ENCODE measurements around the gene EPHB6. TPM values are rescaled to one million over a fixed set of nuclear protein-coding genes. Genes with fewer than 3 reads are reported as not detected.

EPHB6 gene
- total RNA-seq, 4 donors from 2014 or later: 158 to 346 (median 221) TPM

DNA sequence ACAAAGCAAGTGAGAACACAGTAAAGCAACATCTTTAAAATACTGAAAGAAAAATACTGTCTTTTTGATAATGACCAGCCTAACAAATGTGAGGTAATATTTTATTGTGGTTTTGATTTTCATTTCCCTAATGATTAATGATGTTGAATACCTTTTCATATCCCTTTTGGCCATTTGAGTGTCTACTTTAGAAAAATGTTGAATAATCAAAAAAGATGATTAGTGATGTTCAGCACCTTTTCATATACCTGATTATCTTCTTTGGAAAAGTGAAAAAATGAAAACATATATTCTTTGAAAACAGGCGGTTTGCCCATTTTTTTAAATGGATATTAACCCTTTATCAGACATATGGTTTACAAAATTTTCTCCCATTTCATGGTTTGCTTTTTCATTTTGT, 32.2 kb upstream of the EPHB6 start:
- TF ChIP-seq, protein P1, sequence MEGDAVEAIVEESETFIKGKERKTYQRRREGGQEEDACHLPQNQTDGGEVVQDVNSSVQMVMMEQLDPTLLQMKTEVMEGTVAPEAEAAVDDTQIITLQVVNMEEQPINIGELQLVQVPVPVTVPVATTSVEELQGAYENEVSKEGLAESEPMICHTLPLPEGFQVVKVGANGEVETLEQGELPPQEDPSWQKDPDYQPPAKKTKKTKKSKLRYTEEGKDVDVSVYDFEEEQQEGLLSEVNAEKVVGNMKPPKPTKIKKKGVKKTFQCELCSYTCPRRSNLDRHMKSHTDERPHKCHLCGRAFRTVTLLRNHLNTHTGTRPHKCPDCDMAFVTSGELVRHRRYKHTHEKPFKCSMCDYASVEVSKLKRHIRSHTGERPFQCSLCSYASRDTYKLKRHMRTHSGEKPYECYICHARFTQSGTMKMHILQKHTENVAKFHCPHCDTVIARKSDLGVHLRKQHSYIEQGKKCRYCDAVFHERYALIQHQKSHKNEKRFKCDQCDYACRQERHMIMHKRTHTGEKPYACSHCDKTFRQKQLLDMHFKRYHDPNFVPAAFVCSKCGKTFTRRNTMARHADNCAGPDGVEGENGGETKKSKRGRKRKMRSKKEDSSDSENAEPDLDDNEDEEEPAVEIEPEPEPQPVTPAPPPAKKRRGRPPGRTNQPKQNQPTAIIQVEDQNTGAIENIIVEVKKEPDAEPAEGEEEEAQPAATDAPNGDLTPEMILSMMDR (IDR thresholded peaks at IDR 0.05): no peak
- no peak for TF ChIP-seq POLR2A (IDR thresholded peaks at IDR 0.05)
- DNase-seq (ENCODE audit: low spot score in 2 of 2): no peak
- H3K4me3 ChIP-seq (ENCODE audit: low read depth, poor library complexity, severe bottlenecking): no peak overlapping the region
- intact Hi-C loops (cut with DNase I; ENCODE audit: low total_unique reads): no loop called here
- WGBS, 2 donors: 0% methylated on average over 1 of the region's 1 CpG

DNA sequence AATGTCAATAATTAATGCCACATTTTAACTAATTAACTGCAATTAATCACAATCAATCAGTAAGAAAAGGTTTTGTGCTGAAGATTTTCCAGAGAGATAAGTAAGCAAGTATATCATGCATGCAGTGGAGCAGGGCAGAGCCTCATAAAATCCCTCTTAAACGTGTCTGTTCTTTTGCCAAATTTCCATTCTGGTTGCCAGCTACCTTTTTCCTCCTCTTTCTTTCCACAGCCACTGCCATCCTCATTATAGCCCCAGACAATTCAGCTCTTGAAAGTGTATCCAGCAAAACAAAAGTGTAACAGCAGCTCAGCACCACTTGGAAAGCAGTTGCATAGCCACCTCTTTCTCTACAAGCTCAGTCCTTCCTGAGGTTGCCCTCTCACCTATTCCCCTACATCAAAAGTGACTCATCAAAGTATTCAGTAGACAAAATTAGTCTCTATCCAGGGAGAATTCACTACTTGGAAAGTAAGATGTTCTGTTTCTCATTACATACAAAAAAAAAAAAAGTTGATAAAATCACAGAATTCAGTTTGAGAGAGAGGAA, 26.9 kb upstream of the EPHB6 start:
- TF ChIP-seq, protein P1 (IDR thresholded peaks at IDR 0.05): no peak
- no peak for TF ChIP-seq POLR2A (IDR thresholded peaks at IDR 0.05)
- no peak overlapping the region for H3K4me3 ChIP-seq (ENCODE audit: low read depth, poor library complexity, severe bottlenecking)
- WGBS, 2 donors: 7 to 21% methylated on average over 1 of the region's 1 CpG
- intact Hi-C loops (cut with DNase I; ENCODE audit: low total_unique reads): no loop called here
- no peak for DNase-seq (ENCODE audit: low spot score in 2 of 2)

DNA sequence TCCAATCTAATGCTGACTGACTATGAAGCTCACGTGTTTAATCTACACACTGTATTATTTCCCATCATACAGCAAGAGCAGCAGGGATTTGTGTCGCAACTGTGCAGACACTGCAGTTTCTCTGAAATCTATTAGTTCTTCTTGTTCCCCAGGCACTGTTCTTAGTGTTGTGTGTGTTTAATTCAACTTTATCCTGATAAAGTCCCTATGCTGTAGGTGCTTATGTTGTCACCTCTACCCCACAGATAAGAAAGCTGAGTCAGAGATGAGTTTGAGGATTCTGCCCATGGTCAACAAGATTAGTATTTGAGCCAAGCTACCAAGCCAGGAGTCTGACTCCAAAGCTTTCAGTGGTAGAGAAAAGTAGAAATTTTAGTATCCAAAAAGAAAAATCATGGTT, 22.5 kb upstream of the EPHB6 start:
- WGBS, 2 donors: 57 to 65% methylated on average over 2 of the region's 2 CpGs
- intact Hi-C loops (cut with DNase I; ENCODE audit: low total_unique reads): no loop called here
- no peak for TF ChIP-seq POLR2A (IDR thresholded peaks at IDR 0.05)
- TF ChIP-seq, protein P1 (IDR thresholded peaks at IDR 0.05): no peak
- no peak for DNase-seq (ENCODE audit: low spot score in 2 of 2)
- H3K4me3 ChIP-seq (ENCODE audit: low read depth, poor library complexity, severe bottlenecking): no peak overlapping the region

DNA sequence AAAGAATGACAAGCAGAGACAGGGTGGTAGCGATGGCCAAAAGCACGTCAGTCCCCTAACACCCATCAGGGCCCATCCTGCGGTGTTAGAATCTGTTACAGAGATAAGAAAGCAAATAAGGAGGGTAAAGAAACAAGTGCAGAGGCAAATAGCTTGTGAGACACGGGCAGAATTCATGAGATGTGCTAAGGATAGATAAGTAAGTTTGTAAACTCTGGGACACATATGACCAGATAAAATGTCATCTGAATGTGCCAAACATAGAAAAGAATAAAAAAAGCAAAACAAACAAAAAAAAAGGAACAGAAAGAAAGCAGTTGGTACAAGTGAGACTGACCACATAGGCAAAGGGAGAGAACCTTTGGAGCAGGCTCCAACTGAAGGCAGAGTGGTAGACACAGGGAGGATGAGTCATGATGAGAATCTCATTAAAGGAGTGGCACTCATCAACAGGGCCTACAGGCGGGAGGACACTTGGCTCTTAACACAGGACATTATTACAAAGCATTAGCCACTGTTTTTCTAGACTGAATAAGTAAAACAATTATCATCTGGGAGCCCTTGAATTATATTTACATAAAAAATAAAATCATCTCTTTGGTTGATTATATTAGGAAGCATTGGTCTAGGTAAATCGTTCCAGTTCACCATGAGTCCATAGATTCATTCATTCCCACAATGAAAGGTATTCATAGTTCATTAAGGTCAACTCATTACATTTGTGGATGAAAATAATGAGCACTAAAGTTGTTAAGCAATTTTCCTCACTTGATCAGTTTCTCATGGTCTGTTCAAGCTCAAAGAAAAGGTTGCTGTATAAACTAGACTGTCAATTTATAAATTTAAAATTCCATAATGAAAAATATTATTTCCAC, 21.5 kb upstream of the EPHB6 start:
- TF ChIP-seq POLR2A (IDR thresholded peaks at IDR 0.05): no peak
- TF ChIP-seq, protein P1 (IDR thresholded peaks at IDR 0.05): no peak
- no peak for DNase-seq (ENCODE audit: low spot score in 2 of 2)
- no peak overlapping the region for H3K4me3 ChIP-seq (ENCODE audit: low read depth, poor library complexity, severe bottlenecking)
- 75 to 79% methylated on average over 6 of the region's 6 CpGs for WGBS, 2 donors
- intact Hi-C loops (cut with DNase I; ENCODE audit: low total_unique reads): no loop called here

DNA sequence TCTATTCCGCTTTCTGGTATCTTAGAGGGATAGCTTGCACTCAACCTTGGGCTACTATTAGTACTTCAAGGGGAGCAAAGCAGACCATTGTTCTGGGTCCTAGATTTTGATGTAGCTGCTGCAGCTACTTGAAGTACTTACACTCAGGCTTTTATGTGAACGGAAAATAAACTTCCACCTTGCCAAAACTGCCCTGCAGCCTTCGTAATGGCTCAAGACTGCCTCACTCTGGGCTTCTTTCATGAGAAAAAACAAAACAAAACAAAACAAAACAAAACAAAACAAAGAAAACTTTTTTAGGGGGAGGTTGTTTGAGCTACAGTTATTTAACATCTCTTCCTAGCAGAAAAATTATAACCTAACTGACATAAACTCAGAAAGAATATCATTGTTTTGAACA, 19.4 kb upstream of the EPHB6 start:
- TF ChIP-seq, protein P1 (IDR thresholded peaks at IDR 0.05): no peak
- no peak for TF ChIP-seq POLR2A (IDR thresholded peaks at IDR 0.05)
- H3K4me3 ChIP-seq (ENCODE audit: low read depth, poor library complexity, severe bottlenecking): no peak overlapping the region
- DNase-seq (ENCODE audit: low spot score in 2 of 2): no peak
- intact Hi-C loops (cut with DNase I; ENCODE audit: low total_unique reads): no loop called here
- WGBS, 2 donors: 33 to 37% methylated on average over 3 of the region's 3 CpGs

All from lower leg skin (tissue), 4 donors.